Spleen (tissue), 7 donors: ENCODE results near the gene TMEM174.

Source experiments
- CTCF ChIP-seq, 11 experiments: fragments of 200-600 bp in 7 of 11; fragments of 450-650 bp in 4 of 11; sonication (generic) in 4 of 11; IDR thresholded peaks in 8 of 11; conservative IDR thresholded peaks in 3 of 11; 1 replicate in 7 of 11; 2 replicates in 4 of 11; pipeline versions ENCODE4 v1.4.0 to v1.8.0; 2016 to 2021; ENCODE audit warnings: antibody characterized with exemption in 11 of 11, inconsistent platforms in 4 of 11, mild to moderate bottlenecking in 1 of 11
- POLR2A ChIP-seq, 3 donors: fragments of 450-650 bp; IDR thresholded peaks; one replicate each; pipeline ENCODE4 v1.5.1; 2017; ENCODE audit warnings: antibody characterized with exemption in 3 of 3, mild to moderate bottlenecking in 1 of 3
- donor health status: DM: no; HTN: no; CAD: no; lungs with moderate emphysema.
- donor health status: DM: no; HTN: no; CAD: no.
- donor health status: DM: no; HTN: no; CAD: no.

- no peak for TF ChIP-seq POLR2A (IDR thresholded peaks at IDR 0.05)
- TF ChIP-seq CTCF (IDR thresholded peaks at IDR 0.05 in 8 of 11, conservative IDR thresholded peaks at IDR 0.05 in 3 of 11): peak; percentile 56 to 91 (median 76)
Measured at GRCh38 chr5:73215891-73216610, 43.1 kb downstream of the TMEM174 start.
